H1 (cell line): Measurements from ENCODE around the gene NXPH3.

Experiments
- BRCA1 ChIP-seq: IDR thresholded peaks from 2 replicates; pipeline ENCODE4 v1.6.1; 2012; ENCODE audit warnings: low read depth, low read length, improper control_type of control experiment
- CREB1 ChIP-seq: IDR thresholded peaks from 2 replicates; pipeline ENCODE4 v1.6.1; 2012; ENCODE audit warnings: inconsistent platforms
- CTCF ChIP-seq, 3 experiments: IDR thresholded peaks; 1 replicate in 2 of 3; 2 replicates in 1 of 3; pipeline versions ENCODE4 v1.5.1 to v1.6.1; 2011; ENCODE audit warnings: low read length in 3 of 3, mild to moderate bottlenecking in 3 of 3, inconsistent platforms in 2 of 3, low read depth in 1 of 3, moderate library complexity in 1 of 3; ENCODE audit not compliant: insufficient read depth in 1 of 3; ENCODE audit errors: control extremely low read depth in 1 of 3
- EP300 ChIP-seq, 2 experiments: IDR thresholded peaks; 1 replicate in 1 of 2; 2 replicates in 1 of 2; pipeline ENCODE4 v1.6.1; 2011 to 2012; ENCODE audit warnings: low read depth in 2 of 2, low read length in 2 of 2, mild to moderate bottlenecking in 2 of 2, borderline replicate concordance in 1 of 2, inconsistent platforms in 1 of 2, moderate library complexity in 1 of 2
- EZH2 ChIP-seq: fragments of 200-600 bp; sonication (generic); IDR thresholded peaks from 2 replicates; pipeline ENCODE4 v1.7.1; 2012; ENCODE audit warnings: low read depth, mild to moderate bottlenecking, moderate library complexity, low read length, inconsistent platforms; ENCODE audit not compliant: severe bottlenecking
- SIX5 ChIP-seq: IDR thresholded peaks from 2 replicates; pipeline ENCODE4 v1.6.1; 2011; ENCODE audit warnings: mild to moderate bottlenecking, low read depth, low read length
- YY1 ChIP-seq: IDR thresholded peaks from 2 replicates; pipeline ENCODE4 v1.6.1; 2011; ENCODE audit warnings: low read depth, mild to moderate bottlenecking, low read length

- no peak for TF ChIP-seq EP300 (IDR thresholded peaks at IDR 0.05; ENCODE audit: borderline replicate concordance in 1 of 2, low read depth in 2 of 2, low read length in 2 of 2)
- no peak for TF ChIP-seq CREB1
- TF ChIP-seq YY1 = no peak
- peak in 1 of 3 experiments; percentile 2; a peak in 1 of 4 replicates for TF ChIP-seq CTCF (IDR thresholded peaks at IDR 0.05; ENCODE audit: control extremely low read depth in 1 of 3, insufficient read depth in 1 of 3, low read depth in 1 of 3, low read length in 3 of 3)
- no peak for TF ChIP-seq EZH2
- no peak for TF ChIP-seq BRCA1
- no peak for TF ChIP-seq SIX5
Observed at GRCh38 chr17:49566668-49567071, 9.0 kb upstream of the NXPH3 start.
